Measurements from ENCODE around the gene NFX1.

DNA sequence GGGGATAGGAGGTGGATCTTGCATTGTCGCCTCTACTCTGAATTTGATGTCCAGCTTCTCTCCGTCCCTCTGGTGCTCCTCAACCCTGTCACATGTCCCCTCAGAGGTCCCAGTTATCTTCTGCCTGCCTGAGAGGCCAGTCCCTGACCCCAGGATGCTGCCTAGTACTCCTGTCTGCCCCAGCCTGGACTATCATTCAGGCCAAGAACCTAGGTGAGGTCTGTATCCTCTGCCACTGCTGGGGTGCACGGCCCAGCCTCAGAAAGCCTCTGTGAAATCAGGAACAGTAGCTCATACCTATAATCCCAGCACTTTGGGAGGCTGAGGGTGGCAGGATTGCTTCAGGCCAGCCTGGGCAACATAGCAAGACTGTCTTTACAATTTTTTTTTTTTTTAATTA is 41.7 kb upstream of the NFX1 start:
- TF ChIP-seq, protein P1, sequence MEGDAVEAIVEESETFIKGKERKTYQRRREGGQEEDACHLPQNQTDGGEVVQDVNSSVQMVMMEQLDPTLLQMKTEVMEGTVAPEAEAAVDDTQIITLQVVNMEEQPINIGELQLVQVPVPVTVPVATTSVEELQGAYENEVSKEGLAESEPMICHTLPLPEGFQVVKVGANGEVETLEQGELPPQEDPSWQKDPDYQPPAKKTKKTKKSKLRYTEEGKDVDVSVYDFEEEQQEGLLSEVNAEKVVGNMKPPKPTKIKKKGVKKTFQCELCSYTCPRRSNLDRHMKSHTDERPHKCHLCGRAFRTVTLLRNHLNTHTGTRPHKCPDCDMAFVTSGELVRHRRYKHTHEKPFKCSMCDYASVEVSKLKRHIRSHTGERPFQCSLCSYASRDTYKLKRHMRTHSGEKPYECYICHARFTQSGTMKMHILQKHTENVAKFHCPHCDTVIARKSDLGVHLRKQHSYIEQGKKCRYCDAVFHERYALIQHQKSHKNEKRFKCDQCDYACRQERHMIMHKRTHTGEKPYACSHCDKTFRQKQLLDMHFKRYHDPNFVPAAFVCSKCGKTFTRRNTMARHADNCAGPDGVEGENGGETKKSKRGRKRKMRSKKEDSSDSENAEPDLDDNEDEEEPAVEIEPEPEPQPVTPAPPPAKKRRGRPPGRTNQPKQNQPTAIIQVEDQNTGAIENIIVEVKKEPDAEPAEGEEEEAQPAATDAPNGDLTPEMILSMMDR (IDR thresholded peaks at IDR 0.05; ENCODE audit: insufficient read depth, low read length), result no peak
- TF ChIP-seq GABPA (IDR thresholded peaks at IDR 0.05; ENCODE audit: low read depth) (no peak), POLR2AphosphoS5 (IDR thresholded peaks at IDR 0.05; ENCODE audit: low read depth) (no peak)
- TF ChIP-seq, protein P2, sequence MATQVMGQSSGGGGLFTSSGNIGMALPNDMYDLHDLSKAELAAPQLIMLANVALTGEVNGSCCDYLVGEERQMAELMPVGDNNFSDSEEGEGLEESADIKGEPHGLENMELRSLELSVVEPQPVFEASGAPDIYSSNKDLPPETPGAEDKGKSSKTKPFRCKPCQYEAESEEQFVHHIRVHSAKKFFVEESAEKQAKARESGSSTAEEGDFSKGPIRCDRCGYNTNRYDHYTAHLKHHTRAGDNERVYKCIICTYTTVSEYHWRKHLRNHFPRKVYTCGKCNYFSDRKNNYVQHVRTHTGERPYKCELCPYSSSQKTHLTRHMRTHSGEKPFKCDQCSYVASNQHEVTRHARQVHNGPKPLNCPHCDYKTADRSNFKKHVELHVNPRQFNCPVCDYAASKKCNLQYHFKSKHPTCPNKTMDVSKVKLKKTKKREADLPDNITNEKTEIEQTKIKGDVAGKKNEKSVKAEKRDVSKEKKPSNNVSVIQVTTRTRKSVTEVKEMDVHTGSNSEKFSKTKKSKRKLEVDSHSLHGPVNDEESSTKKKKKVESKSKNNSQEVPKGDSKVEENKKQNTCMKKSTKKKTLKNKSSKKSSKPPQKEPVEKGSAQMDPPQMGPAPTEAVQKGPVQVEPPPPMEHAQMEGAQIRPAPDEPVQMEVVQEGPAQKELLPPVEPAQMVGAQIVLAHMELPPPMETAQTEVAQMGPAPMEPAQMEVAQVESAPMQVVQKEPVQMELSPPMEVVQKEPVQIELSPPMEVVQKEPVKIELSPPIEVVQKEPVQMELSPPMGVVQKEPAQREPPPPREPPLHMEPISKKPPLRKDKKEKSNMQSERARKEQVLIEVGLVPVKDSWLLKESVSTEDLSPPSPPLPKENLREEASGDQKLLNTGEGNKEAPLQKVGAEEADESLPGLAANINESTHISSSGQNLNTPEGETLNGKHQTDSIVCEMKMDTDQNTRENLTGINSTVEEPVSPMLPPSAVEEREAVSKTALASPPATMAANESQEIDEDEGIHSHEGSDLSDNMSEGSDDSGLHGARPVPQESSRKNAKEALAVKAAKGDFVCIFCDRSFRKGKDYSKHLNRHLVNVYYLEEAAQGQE (IDR thresholded peaks at IDR 0.05; ENCODE audit: insufficient replicate concordance, low read depth), result no peak

All from HL-60 (cell line).